ENCODE measurements around the gene TTLL11.

Gene TTLL11

DNA sequence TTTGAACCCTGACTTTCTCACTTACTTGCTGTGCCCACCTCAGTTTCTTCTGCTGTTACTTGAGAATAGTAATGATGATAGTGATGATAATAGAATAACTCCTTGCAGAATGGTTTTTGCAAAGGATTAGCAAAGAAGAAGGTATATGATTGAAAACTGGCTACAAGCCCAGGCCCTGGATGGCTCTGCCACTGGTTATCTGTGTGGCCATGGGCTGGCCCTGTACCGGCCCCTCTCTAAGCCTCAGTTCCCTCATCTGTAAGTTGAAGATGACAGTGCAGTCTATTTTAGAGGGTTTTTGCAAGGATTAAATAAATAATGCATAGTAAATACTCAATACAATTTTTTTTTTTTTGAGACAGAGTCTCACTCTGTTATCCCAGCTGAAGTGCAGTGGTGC is 6.2 kb downstream of the TTLL11 start:
- no peak for DNase-seq (ENCODE audit: low spot score)

GRCh38 chr9:122085260-122085659 is 7.8 kb downstream of the TTLL11 start:
- no peak for TF ChIP-seq CTCF (IDR thresholded peaks at IDR 0.05; ENCODE audit: extremely low read depth, missing control alignments)
- DNase-seq (ENCODE audit: low spot score): no peak

More for the DNA sequence above, 6.2 kb downstream of the TTLL11 start:
- TF ChIP-seq CTCF (IDR thresholded peaks at IDR 0.05; ENCODE audit: extremely low read depth, missing control alignments): no peak

GRCh38 chr9:122084026-122084675 is 9.0 kb downstream of the TTLL11 start:
- DNase-seq (ENCODE audit: low spot score): no peak

DNA sequence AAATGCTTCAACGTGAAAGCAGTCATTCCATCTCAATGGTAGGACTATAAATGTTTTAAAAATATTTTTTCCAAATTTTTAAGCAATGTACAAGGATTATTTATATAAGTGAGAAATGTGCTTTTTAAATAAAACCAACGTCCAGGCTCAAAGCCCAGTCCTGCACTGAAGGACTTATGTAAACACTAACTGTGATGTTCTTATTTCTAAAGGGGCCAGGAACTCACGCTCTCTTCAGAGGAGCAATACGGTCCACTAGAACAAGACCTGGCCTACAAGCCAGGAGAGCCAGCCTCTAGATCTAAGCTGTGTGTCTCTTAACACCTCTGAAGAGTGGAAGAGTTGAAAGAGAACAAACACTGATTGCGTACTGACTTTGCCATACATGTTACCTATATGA is 12.1 kb downstream of the TTLL11 start:
- no peak for DNase-seq (ENCODE audit: low spot score)
- TF ChIP-seq CTCF (IDR thresholded peaks at IDR 0.05; ENCODE audit: extremely low read depth, missing control alignments): no peak

More at GRCh38 chr9:122084026-122084675, 9.0 kb downstream of the TTLL11 start:
- no peak for TF ChIP-seq CTCF (IDR thresholded peaks at IDR 0.05; ENCODE audit: extremely low read depth, missing control alignments)

DNA sequence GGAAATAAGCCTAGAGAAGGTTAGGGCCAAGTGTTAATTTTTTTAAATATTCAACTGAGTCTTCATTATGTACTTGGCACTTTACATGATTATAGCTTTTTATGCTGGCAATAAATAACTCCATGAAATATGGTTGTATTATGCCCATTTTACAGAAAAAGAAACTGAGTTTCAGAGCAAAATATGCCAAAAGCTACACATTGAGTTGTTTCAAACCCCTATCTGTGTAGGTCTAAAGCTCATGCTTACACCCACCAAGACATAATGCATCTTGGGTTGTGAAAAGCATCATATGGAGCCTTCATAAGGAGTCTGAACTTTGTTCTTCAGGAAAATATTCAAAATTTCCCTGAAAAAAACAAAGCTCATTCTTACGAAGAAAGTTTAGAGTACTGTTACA is 14.6 kb downstream of the TTLL11 start:
- DNase-seq (ENCODE audit: low spot score): no peak
- no peak for TF ChIP-seq CTCF (IDR thresholded peaks at IDR 0.05; ENCODE audit: extremely low read depth, missing control alignments)

GRCh38 chr9:122076773-122077172 is 16.3 kb downstream of the TTLL11 start:
- no peak for DNase-seq (ENCODE audit: low spot score)
- TF ChIP-seq CTCF (IDR thresholded peaks at IDR 0.05; ENCODE audit: extremely low read depth, missing control alignments): no peak

GRCh38 chr9:122076117-122076516 is 17.0 kb downstream of the TTLL11 start:
- no peak for TF ChIP-seq CTCF (IDR thresholded peaks at IDR 0.05; ENCODE audit: extremely low read depth, missing control alignments)
- DNase-seq (ENCODE audit: low spot score): no peak
